ENCODE measurements around the gene NACC2. TPM values are rescaled to one million over a fixed set of nuclear protein-coding genes. Genes with fewer than 3 reads are reported as not detected.
A peak's percentile ranks its signal among the peaks of the same experiment; 100 is the strongest.

The NACC2 gene
- total and polyA plus RNA-seq, 2 of the 8 experiments (the other 6 are each of a cell fraction or from before 2014, with no cell fraction given) = 8.3 to 14.0 TPM

- Histone ChIP-seq H3K36me3 (ENCODE audit: control insufficient read depth in 2 of 4, insufficient read depth in 4 of 4, low read length in 3 of 4) (no peaks in the 10 kb centered on the region), H3K23me2 (ENCODE audit: low read depth, low read length) (peaks cover 2% of the 10 kb centered on the region; the same call in 1 of the 2 replicates), H2BK15ac (ENCODE audit: low read length) (peak overlapping the region; percentile 92; the same call in 1 of the 2 replicates), H4K5ac (ENCODE audit: insufficient read length, low read depth, low read length) (no peak overlapping the region), H3K9ac (replicated peaks in 1 of 4; ENCODE audit: extremely low read depth in 1 of 4, low read depth in 3 of 4, low read length in 3 of 4) (no peak overlapping the region), H4K8ac (ENCODE audit: extremely low read depth, insufficient read depth, low read length) (no peak overlapping the region), H4K20me1 (replicated peaks in 1 of 2; ENCODE audit: control insufficient read depth in 1 of 2, insufficient read depth in 2 of 2, low read length in 2 of 2) (no peaks in the 10 kb centered on the region), H3K27me3 (replicated peaks in 1 of 4; ENCODE audit: control insufficient read depth in 3 of 4, extremely low read depth in 1 of 4, insufficient read depth in 3 of 4, low read length in 3 of 4) (no peaks in the 10 kb centered on the region; a peak in 1 of 7 replicates), H3K4me2 (ENCODE audit: insufficient read depth in 1 of 2, low read depth in 2 of 2, low read length in 2 of 2) (no peak overlapping the region), H2BK12ac (ENCODE audit: low read depth, low read length) (peak overlapping the region; percentile 97; the same call in 1 of the 2 replicates), H3K56ac (replicated peaks; ENCODE audit: insufficient read length, low read depth, low read length) (no peak overlapping the region), H2AFZ (ENCODE audit: low read length) (no peak overlapping the region), H3K4me3 (ENCODE audit: extremely low read depth in 1 of 4, insufficient read depth in 2 of 4, low read depth in 3 of 4, low read length in 4 of 4) (no peak overlapping the region), H2AK5ac (ENCODE audit: low read depth, low read length) (peak overlapping the region; percentile 86; the same call in 1 of the 2 replicates), H4K91ac (replicated peaks; ENCODE audit: insufficient read length, low read length) (peak overlapping the region; percentile 61), H3K4me1 (replicated peaks in 1 of 4; ENCODE audit: control insufficient read depth in 3 of 4, insufficient read depth in 4 of 4, low read length in 3 of 4) (peaks cover 3 to 60% (median 46%) of the 10 kb centered on the region in 4 experiments), H3K27ac (ENCODE audit: low read depth, low read length) (no peak overlapping the region), H3K4ac (replicated peaks; ENCODE audit: insufficient read length, low read depth, low read length) (peak overlapping the region; percentile 49), H3K14ac (ENCODE audit: insufficient read length) (no peak overlapping the region), H3K79me1 (ENCODE audit: low read depth, low read length) (no peaks in the 10 kb centered on the region), H3K9me3 (ENCODE audit: insufficient read depth in 2 of 2, low read depth in 1 of 2, low read length in 1 of 2) (no peaks in the 10 kb centered on the region), H3K23ac (ENCODE audit: insufficient read length) (no peak overlapping the region), H3K79me2 (ENCODE audit: control insufficient read depth in 1 of 2, insufficient read depth in 2 of 2, low read length in 2 of 2) (no peaks in the 10 kb centered on the region), H2BK5ac (ENCODE audit: low read depth, low read length) (peak overlapping the region; percentile 78; the same call in 1 of the 2 replicates), H2BK20ac (ENCODE audit: low read length) (peak overlapping the region; percentile 95), H3K18ac (ENCODE audit: extremely low read depth, low read length) (peak overlapping the region; percentile 87), H2BK120ac (replicated peaks; ENCODE audit: low read depth, low read length) (no peak overlapping the region)
- FAIRE-seq (no peak), DNase-seq (ENCODE audit: low read depth in 1 of 2, low spot score in 2 of 2) (no peak)
- no peak for TF ChIP-seq JUN (IDR thresholded peaks at IDR 0.05; ENCODE audit: low read depth, low read length)
- no peak for TF ChIP-seq CBX8 (IDR thresholded peaks at IDR 0.05; ENCODE audit: borderline replicate concordance, low read depth, low read length)
- TF ChIP-seq TCF12 (IDR thresholded peaks at IDR 0.05; ENCODE audit: low read depth, low read length) = no peak
- no peak for TF ChIP-seq CTCF (IDR thresholded peaks at IDR 0.05; ENCODE audit: control extremely low read depth in 1 of 3, insufficient read depth in 1 of 3, low read depth in 1 of 3, low read length in 3 of 3)
- TF ChIP-seq CTBP2 (IDR thresholded peaks at IDR 0.05; ENCODE audit: borderline replicate concordance, insufficient read depth, insufficient read length, low read length) = no peak
- ChIA-PET POLR2A (ENCODE audit: partially characterized antibody) (interaction anchor here (1.3 to 8.5 kb wide), 5 partner anchors 9 to 48 kb away, joined by 3 to 40 read pairs (median 5); partner anchors contain the start of genes NACC2 and TMEM250), CTCF (ENCODE audit: partially characterized antibody) (interaction anchor here (1.0 to 2.7 kb wide), 4 partner anchors 12 to 18 kb away, joined by 3 to 8 read pairs (median 6); no protein-coding TSS in a partner anchor)
- WGBS, 2 experiments (ENCODE audit: extremely low coverage in 1 of 2, insufficient coverage in 1 of 2, insufficient read length in 1 of 2, insufficient replicate concordance in 2 of 2, low coverage in 1 of 2, low lambda C conversion rate in 2 of 2, missing lambda C conversion rate in 1 of 2) = 65% methylated on average over 5 of the region's 6 CpGs; no CpG with 5 or more reads in 1 of the 2 experiments
Measured at GRCh38 chr9:136104916-136105315, 9.8 kb upstream of the NACC2 start.
